ENCODE measurements around the gene DPYD.

DNA sequence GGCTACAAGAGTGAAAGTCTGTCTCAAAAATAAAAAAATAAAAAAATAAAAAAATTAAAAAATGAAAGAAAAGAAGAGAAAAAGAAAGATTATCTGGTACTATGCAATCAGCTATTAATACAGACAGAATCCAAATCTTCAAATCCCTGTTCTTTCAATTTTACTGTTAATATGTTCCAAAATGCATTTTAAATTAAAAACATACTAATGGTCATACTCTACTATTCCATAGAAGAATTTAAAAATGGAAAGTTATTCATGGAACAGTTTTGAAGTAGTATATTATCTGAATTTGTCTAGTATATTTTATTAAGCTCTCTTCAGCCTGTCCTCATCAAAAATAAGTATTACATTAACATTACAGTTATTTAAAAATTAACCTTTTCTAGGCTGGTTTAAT is 769.2 kb downstream of the DPYD start:
- TF ChIP-seq, protein P1, sequence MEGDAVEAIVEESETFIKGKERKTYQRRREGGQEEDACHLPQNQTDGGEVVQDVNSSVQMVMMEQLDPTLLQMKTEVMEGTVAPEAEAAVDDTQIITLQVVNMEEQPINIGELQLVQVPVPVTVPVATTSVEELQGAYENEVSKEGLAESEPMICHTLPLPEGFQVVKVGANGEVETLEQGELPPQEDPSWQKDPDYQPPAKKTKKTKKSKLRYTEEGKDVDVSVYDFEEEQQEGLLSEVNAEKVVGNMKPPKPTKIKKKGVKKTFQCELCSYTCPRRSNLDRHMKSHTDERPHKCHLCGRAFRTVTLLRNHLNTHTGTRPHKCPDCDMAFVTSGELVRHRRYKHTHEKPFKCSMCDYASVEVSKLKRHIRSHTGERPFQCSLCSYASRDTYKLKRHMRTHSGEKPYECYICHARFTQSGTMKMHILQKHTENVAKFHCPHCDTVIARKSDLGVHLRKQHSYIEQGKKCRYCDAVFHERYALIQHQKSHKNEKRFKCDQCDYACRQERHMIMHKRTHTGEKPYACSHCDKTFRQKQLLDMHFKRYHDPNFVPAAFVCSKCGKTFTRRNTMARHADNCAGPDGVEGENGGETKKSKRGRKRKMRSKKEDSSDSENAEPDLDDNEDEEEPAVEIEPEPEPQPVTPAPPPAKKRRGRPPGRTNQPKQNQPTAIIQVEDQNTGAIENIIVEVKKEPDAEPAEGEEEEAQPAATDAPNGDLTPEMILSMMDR (IDR thresholded peaks at IDR 0.05), result no peak
- no peak for TF ChIP-seq POLR2A (IDR thresholded peaks at IDR 0.05)

All from uterus (tissue), 2 donors.